ENCODE results near the gene GTF2H4. TPM values are rescaled to one million over a fixed set of nuclear protein-coding genes. Genes with fewer than 3 reads are reported as not detected.
A peak's percentile ranks its signal among the peaks of the same experiment; 100 is the strongest.

GTF2H4 gene
- polyA plus RNA-seq, 4 donors, result 41.7 to 47.1 (median 44.8) TPM

- peak in 2 of 4 donors; percentile 34 to 68 for DNase-seq (ENCODE audit: low read depth in 4 of 4, low spot score in 3 of 4)
These were observed 25.7 kb upstream of the GTF2H4 start for GRCh38 chr6:30882204-30882758.

GRCh38 chr6:30882759-30883684 is 25.0 kb upstream of the GTF2H4 start:
- DNase-seq (ENCODE audit: low read depth in 4 of 4, low spot score in 3 of 4), result peak in 2 of 4 donors; percentile 45 to 58

GRCh38 chr6:30883685-30884520 is 24.1 kb upstream of the GTF2H4 start, which contains the start of gene DDR1:
Gene DDR1 (plus strand): TSS chr6:30884519. CDS start chr6:30888730, 4,211 bp downstream.
- peak in 3 of 4 donors; percentile 55 to 72 (median 71) for DNase-seq (ENCODE audit: low read depth in 4 of 4, low spot score in 3 of 4)

- peak in 2 of 4 donors; percentile 31 to 33 for DNase-seq (ENCODE audit: low read depth in 4 of 4, low spot score in 3 of 4)
These were observed 23.2 kb upstream of the GTF2H4 start for GRCh38 chr6:30884521-30885480.

- DNase-seq (ENCODE audit: low read depth in 4 of 4, low spot score in 3 of 4), result no peak
These were observed 22.5 kb upstream of the GTF2H4 start for GRCh38 chr6:30885481-30885998.

GRCh38 chr6:30885999-30886896 is 21.8 kb upstream of the GTF2H4 start:
- DNase-seq (ENCODE audit: low read depth in 4 of 4, low spot score in 3 of 4), result peak in 3 of 4 donors; percentile 50 to 74 (median 72)

- no peak for DNase-seq (ENCODE audit: low read depth in 4 of 4, low spot score in 3 of 4)
These were observed 21.1 kb upstream of the GTF2H4 start for GRCh38 chr6:30886897-30887255.

- DNase-seq (ENCODE audit: low read depth in 4 of 4, low spot score in 3 of 4), result no peak
These were observed 19.8 kb upstream of the GTF2H4 start for GRCh38 chr6:30887901-30888815.

GRCh38 chr6:30888816-30889495 is 19.1 kb upstream of the GTF2H4 start:
- DNase-seq (ENCODE audit: low read depth in 4 of 4, low spot score in 3 of 4), result no peak

GRCh38 chr6:30889496-30889885 is 18.5 kb upstream of the GTF2H4 start:
- DNase-seq (ENCODE audit: low read depth in 4 of 4, low spot score in 3 of 4), result no peak

GRCh38 chr6:30889921-30890645 is 17.9 kb upstream of the GTF2H4 start:
- no peak for DNase-seq (ENCODE audit: low read depth in 4 of 4, low spot score in 3 of 4)

GRCh38 chr6:30890646-30891449 is 17.2 kb upstream of the GTF2H4 start:
- DNase-seq (ENCODE audit: low read depth in 4 of 4, low spot score in 3 of 4), result no peak

- no peak for DNase-seq (ENCODE audit: low read depth in 4 of 4, low spot score in 3 of 4)
These were observed 16.6 kb upstream of the GTF2H4 start for GRCh38 chr6:30891450-30891723.

- DNase-seq (ENCODE audit: low read depth in 4 of 4, low spot score in 3 of 4), result no peak
These were observed 16.0 kb upstream of the GTF2H4 start for GRCh38 chr6:30891816-30892538.

- DNase-seq (ENCODE audit: low read depth in 4 of 4, low spot score in 3 of 4), result no peak
These were observed 14.9 kb upstream of the GTF2H4 start for GRCh38 chr6:30893001-30893591.

All from right renal pelvis (tissue), 4 donors.